Right atrium auricular region (tissue), 2 donors: ENCODE results near the gene HTR3C. TPM values are rescaled to one million over a fixed set of nuclear protein-coding genes. Genes with fewer than 3 reads are reported as not detected.

ENCODE experiments used
- DNase-seq: peaks from one replicate; pipeline ENCODE4 v3.0.0-alpha.2; 2019; ENCODE audit warnings: low spot score
- H3K27ac ChIP-seq, 2 donors: fragments of 200-600 bp; sonication (generic); 1 replicate in 1 of 2; 2 replicates in 1 of 2; pipeline ENCODE4 v1.5.1; 2016 to 2019
- H3K27me3 ChIP-seq, 2 donors: fragments of 200-600 bp; sonication (generic); one replicate each; pipeline versions ENCODE4 v1.5.1 to v1.6.0; 2017 to 2019
- H3K36me3 ChIP-seq: fragments of 200-600 bp; sonication (generic); one replicate; pipeline ENCODE4 v1.5.1; 2016
- H3K4me1 ChIP-seq, 2 donors: fragments of 200-600 bp; sonication (generic); one replicate each; pipeline versions ENCODE4 v1.5.1 to v1.6.0; 2017 to 2019
- H3K4me3 ChIP-seq, 2 donors: fragments of 200-600 bp; sonication (generic); 1 replicate in 1 of 2; 2 replicates in 1 of 2; pipeline ENCODE4 v1.5.1; 2017 to 2019; ENCODE audit warnings: mild to moderate bottlenecking in 1 of 2, moderate library complexity in 1 of 2
- H3K9me3 ChIP-seq, 2 donors: fragments of 200-600 bp; sonication (generic); one replicate each; pipeline ENCODE4 v1.5.1; 2019
- total RNA-seq, 2 donors: library from RNA; depleted of rRNA; stranded (reverse); fragments of >200 nt; gene quantifications; one replicate each; pipeline ENCODE4 v1.1.0, GENCODE V29; 2016
- TF ChIP-seq, protein P1 (sequence below), 2 donors: fragments of 200-600 bp; sonication (generic); IDR thresholded peaks; one replicate each; pipeline ENCODE4 v1.5.1; 2019; ENCODE audit warnings: antibody characterized with exemption in 2 of 2

HTR3C gene
- total RNA-seq, 2 donors from 2014 or later: not detected

DNA sequence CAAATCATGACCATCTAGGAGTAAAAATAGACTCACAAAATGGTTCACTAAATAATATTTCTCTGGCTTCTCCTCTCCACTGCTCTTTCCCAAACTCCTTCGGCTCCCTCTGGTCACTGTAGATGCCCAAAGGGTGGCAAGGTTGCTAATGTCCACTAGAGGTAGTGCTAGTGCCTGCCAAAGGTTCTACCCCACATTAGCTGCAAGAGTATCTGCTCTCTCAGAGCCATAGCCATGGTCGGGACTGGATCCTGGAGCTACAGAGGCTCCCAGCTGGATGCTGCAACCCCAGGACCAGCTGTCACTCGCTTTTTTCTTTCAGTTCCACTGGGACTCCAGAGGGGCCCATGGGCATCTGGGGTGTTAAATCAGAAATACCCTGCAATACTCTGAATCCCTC is 12.8 kb upstream of the HTR3C start:
- Histone ChIP-seq H3K36me3 (no peaks in the 10 kb centered on the region), H3K27me3 (no peaks in the 10 kb centered on the region), H3K4me1 (no peaks in the 10 kb centered on the region), H3K9me3 (no peaks in the 10 kb centered on the region), H3K27ac (no peak overlapping the region), H3K4me3 (no peak overlapping the region)
- no peak for DNase-seq
- TF ChIP-seq, protein P1, sequence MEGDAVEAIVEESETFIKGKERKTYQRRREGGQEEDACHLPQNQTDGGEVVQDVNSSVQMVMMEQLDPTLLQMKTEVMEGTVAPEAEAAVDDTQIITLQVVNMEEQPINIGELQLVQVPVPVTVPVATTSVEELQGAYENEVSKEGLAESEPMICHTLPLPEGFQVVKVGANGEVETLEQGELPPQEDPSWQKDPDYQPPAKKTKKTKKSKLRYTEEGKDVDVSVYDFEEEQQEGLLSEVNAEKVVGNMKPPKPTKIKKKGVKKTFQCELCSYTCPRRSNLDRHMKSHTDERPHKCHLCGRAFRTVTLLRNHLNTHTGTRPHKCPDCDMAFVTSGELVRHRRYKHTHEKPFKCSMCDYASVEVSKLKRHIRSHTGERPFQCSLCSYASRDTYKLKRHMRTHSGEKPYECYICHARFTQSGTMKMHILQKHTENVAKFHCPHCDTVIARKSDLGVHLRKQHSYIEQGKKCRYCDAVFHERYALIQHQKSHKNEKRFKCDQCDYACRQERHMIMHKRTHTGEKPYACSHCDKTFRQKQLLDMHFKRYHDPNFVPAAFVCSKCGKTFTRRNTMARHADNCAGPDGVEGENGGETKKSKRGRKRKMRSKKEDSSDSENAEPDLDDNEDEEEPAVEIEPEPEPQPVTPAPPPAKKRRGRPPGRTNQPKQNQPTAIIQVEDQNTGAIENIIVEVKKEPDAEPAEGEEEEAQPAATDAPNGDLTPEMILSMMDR (IDR thresholded peaks at IDR 0.05): peak in 1 of 2 donors; percentile 45

DNA sequence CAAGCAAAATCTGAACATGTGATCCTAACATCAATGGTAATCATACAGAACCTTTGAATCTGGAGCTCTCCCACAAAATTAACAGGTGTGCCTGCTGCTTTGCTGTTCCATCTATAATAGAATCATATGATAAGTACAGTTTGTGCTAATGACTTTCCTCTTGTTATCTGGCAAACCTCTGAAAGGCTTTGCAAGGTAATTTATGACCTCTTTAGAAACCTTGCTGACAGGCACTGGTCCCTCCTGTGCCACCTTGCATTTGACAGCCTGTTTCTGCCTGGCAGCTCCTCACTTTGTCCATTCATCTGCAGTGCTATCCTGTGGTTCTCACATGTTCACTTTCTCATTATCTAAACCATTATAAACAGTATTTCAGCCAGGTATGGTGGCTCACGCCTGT is 10.2 kb upstream of the HTR3C start:
- H3K36me3 ChIP-seq: no peaks in the 10 kb centered on the region
- no peak for DNase-seq
- H3K4me1 ChIP-seq: no peaks in the 10 kb centered on the region
- TF ChIP-seq, protein P1 (IDR thresholded peaks at IDR 0.05): no peak
- no peaks in the 10 kb centered on the region for H3K9me3 ChIP-seq
- H3K4me3 ChIP-seq: no peak overlapping the region
- no peaks in the 10 kb centered on the region for H3K27me3 ChIP-seq
- no peak overlapping the region for H3K27ac ChIP-seq

- Histone ChIP-seq H3K4me3 (no peak overlapping the region), H3K9me3 (no peaks in the 10 kb centered on the region), H3K27ac (no peak overlapping the region), H3K4me1 (no peaks in the 10 kb centered on the region), H3K36me3 (no peaks in the 10 kb centered on the region), H3K27me3 (no peaks in the 10 kb centered on the region)
- no peak for DNase-seq
- TF ChIP-seq, protein P1 (IDR thresholded peaks at IDR 0.05): no peak
These were observed 6.9 kb upstream of the HTR3C start for GRCh38 chr3:184045995-184046394.

GRCh38 chr3:184050217-184050847 is 2.5 kb upstream of the HTR3C start:
- no peak overlapping the region for H3K27ac ChIP-seq
- H3K4me3 ChIP-seq: no peak overlapping the region
- DNase-seq: no peak
- TF ChIP-seq, protein P1 (IDR thresholded peaks at IDR 0.05): no peak
- no peaks in the 10 kb centered on the region for H3K9me3 ChIP-seq
- H3K4me1 ChIP-seq: no peaks in the 10 kb centered on the region
- no peaks in the 10 kb centered on the region for H3K27me3 ChIP-seq
- no peaks in the 10 kb centered on the region for H3K36me3 ChIP-seq

DNA sequence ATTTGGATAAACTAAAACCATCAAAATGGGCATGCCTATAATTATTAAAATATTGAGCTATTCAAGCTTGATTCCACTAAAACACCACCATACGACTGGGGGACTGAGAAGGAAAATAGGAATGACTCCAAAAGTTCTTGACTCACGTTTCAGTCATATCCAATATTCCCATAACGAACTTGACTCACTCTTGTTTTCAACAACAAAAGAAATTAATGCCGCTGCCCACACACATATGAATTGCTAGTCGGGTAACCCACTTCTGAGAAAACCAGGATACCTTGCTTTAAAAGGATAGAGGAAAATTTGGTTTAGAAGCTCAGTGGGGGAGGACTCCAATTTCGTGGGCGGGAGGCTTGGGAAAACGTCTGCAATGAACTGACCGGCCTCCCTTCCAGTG is 5.2 kb downstream of the HTR3C start:
- Histone ChIP-seq H3K36me3 (no peaks in the 10 kb centered on the region), H3K27ac (no peak overlapping the region), H3K9me3 (no peaks in the 10 kb centered on the region), H3K4me1 (no peaks in the 10 kb centered on the region), H3K4me3 (no peak overlapping the region), H3K27me3 (no peaks in the 10 kb centered on the region)
- TF ChIP-seq, protein P1 (IDR thresholded peaks at IDR 0.05): no peak
- no peak for DNase-seq

DNA sequence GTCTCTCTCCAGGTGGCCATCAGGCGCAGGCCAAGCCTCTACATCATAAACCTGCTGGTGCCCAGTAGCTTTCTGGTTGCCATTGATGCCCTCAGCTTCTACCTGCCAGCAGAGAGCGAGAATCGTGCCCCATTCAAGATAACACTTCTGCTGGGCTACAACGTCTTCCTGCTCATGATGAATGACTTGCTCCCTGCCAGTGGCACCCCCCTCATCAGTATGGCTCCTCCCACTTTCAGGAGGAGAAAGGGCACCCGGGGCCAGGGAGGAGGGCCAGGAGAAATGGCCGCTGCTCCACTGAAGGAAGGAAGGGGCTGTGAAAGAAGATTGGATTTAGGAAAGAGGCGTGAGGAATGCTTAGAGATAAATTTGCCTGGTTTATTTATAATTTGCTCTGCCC is 6.6 kb downstream of the HTR3C start:
- no peak overlapping the region for H3K4me3 ChIP-seq
- no peaks in the 10 kb centered on the region for H3K36me3 ChIP-seq
- H3K4me1 ChIP-seq: no peaks in the 10 kb centered on the region
- DNase-seq: no peak
- no peaks in the 10 kb centered on the region for H3K9me3 ChIP-seq
- H3K27me3 ChIP-seq: no peaks in the 10 kb centered on the region
- no peak overlapping the region for H3K27ac ChIP-seq
- TF ChIP-seq, protein P1 (IDR thresholded peaks at IDR 0.05): no peak
